Smooth muscle cell (in vitro differentiated cells): ENCODE measurements around the gene MYADML2. TPM values are rescaled to one million over a fixed set of nuclear protein-coding genes. Genes with fewer than 3 reads are reported as not detected.

Experiments
- DNase-seq: peaks from one replicate; lab custom pipeline; 2025; ENCODE audit not compliant: unreplicated experiment; lab: John Stamatoyannopoulos, UW
- H2AFZ ChIP-seq: fragments of 200-600 bp; sonication (generic); 2 replicates; pipeline ENCODE4 v1.6.0; 2016; ENCODE audit warnings: antibody characterized with exemption, low read depth, mild to moderate bottlenecking
- H3F3A ChIP-seq: fragments of 200-600 bp; sonication (generic); 2 replicates; pipeline ENCODE4 v1.6.0; 2017; ENCODE audit warnings: antibody characterized with exemption, low read depth
- H3K27ac ChIP-seq: fragments of 200-600 bp; sonication (generic); 2 replicates; pipeline ENCODE4 v1.5.1; 2016; ENCODE audit warnings: low read depth, mild to moderate bottlenecking
- H3K27me3 ChIP-seq: fragments of 200-600 bp; sonication (generic); 2 replicates; pipeline ENCODE4 v1.6.1; 2016; ENCODE audit warnings: low read depth, mild to moderate bottlenecking
- H3K36me3 ChIP-seq: fragments of 200-600 bp; sonication (generic); 2 replicates; pipeline ENCODE4 v1.5.1; 2016; ENCODE audit warnings: low read depth
- H3K4me1 ChIP-seq: fragments of 200-600 bp; sonication (generic); 2 replicates; pipeline ENCODE4 v1.5.1; 2016; ENCODE audit warnings: low read depth
- H3K4me2 ChIP-seq: fragments of 200-600 bp; sonication (generic); 2 replicates; pipeline ENCODE4 v1.6.0; 2016; ENCODE audit warnings: mild to moderate bottlenecking
- H3K4me3 ChIP-seq: fragments of 200-600 bp; sonication (generic); 2 replicates; pipeline ENCODE4 v1.5.1; 2016; ENCODE audit warnings: mild to moderate bottlenecking
- H3K79me2 ChIP-seq: fragments of 200-600 bp; sonication (generic); 2 replicates; pipeline ENCODE4 v1.6.0; 2016; ENCODE audit warnings: low read depth, mild to moderate bottlenecking
- H3K9ac ChIP-seq: fragments of 200-600 bp; sonication (generic); 2 replicates; pipeline ENCODE4 v1.6.0; 2016; ENCODE audit warnings: low read depth
- H3K9me3 ChIP-seq: fragments of 200-600 bp; sonication (generic); replicated peaks from 2 replicates; pipeline ENCODE4 v1.5.1; 2016; ENCODE audit warnings: low read depth
- H4K20me1 ChIP-seq: fragments of 200-600 bp; sonication (generic); 2 replicates; pipeline ENCODE4 v1.6.0; 2016; ENCODE audit warnings: low read depth
- WGBS: methylation state at CpG from one replicate; pipeline ENCODE4 v1.1.7; 2016; ENCODE audit warnings: low lambda C conversion rate; 5-methylcytosine and 5-hydroxymethylcytosine counted together
- polyA plus RNA-seq: library from polyadenylated mRNA; unstranded; fragments of >200 nt; fragmentation: Nextera tagmentation; extraction: Ambion mirVana; gene quantifications from 2 replicates; pipeline ENCODE4 v1.2.1, GENCODE V29; 2016
- total RNA-seq: library from RNA; depleted of rRNA; stranded (reverse); fragments of >200 nt; gene quantifications from 2 replicates; pipeline ENCODE4 v1.2.3, GENCODE V29; 2014
- TF ChIP-seq, protein P1 (sequence below): fragments of 200-600 bp; sonication (generic); IDR thresholded peaks from 2 replicates; pipeline ENCODE4 v1.5.1; 2017; ENCODE audit warnings: borderline replicate concordance, mild to moderate bottlenecking, antibody characterized with exemption; ENCODE audit not compliant: insufficient read depth, poor library complexity, severe bottlenecking

The MYADML2 gene
- total and polyA plus RNA-seq, 2 experiments from 2014 or later = not detected

GRCh38 chr17:81952792-81953228 is 5.8 kb upstream of the MYADML2 start:
- Histone ChIP-seq H3K4me2 (no peak overlapping the region), H3K79me2 (no peaks in the 10 kb centered on the region), H3F3A (no peaks in the 10 kb centered on the region), H3K9me3 (no peaks in the 10 kb centered on the region), H3K4me1 (no peaks in the 10 kb centered on the region), H3K27ac (no peak overlapping the region), H3K9ac (no peak overlapping the region), H3K27me3 (no peaks in the 10 kb centered on the region), H3K4me3 (no peak overlapping the region), H2AFZ (no peak overlapping the region), H4K20me1 (no peaks in the 10 kb centered on the region), H3K36me3 (no peaks in the 10 kb centered on the region)
- TF ChIP-seq, protein P1, sequence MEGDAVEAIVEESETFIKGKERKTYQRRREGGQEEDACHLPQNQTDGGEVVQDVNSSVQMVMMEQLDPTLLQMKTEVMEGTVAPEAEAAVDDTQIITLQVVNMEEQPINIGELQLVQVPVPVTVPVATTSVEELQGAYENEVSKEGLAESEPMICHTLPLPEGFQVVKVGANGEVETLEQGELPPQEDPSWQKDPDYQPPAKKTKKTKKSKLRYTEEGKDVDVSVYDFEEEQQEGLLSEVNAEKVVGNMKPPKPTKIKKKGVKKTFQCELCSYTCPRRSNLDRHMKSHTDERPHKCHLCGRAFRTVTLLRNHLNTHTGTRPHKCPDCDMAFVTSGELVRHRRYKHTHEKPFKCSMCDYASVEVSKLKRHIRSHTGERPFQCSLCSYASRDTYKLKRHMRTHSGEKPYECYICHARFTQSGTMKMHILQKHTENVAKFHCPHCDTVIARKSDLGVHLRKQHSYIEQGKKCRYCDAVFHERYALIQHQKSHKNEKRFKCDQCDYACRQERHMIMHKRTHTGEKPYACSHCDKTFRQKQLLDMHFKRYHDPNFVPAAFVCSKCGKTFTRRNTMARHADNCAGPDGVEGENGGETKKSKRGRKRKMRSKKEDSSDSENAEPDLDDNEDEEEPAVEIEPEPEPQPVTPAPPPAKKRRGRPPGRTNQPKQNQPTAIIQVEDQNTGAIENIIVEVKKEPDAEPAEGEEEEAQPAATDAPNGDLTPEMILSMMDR = no peak
- no peak for DNase-seq
- WGBS = 82% methylated on average over 3 of the region's 16 CpGs

GRCh38 chr17:81951785-81952684 is 5.0 kb upstream of the MYADML2 start:
- H3K27me3 ChIP-seq = no peaks in the 10 kb centered on the region
- no peak overlapping the region for H2AFZ ChIP-seq
- H3K36me3 ChIP-seq = no peaks in the 10 kb centered on the region
- TF ChIP-seq, protein P1 = no peak
- no peak overlapping the region for H3K9ac ChIP-seq
- H3K4me3 ChIP-seq = no peak overlapping the region
- no peaks in the 10 kb centered on the region for H3K9me3 ChIP-seq
- 83% methylated on average over 12 of the region's 13 CpGs for WGBS
- H3K27ac ChIP-seq = no peak overlapping the region
- DNase-seq = no peak
- H3K4me2 ChIP-seq = no peak overlapping the region
- H3F3A ChIP-seq = no peaks in the 10 kb centered on the region
- H3K4me1 ChIP-seq = no peaks in the 10 kb centered on the region
- H4K20me1 ChIP-seq = no peaks in the 10 kb centered on the region
- no peaks in the 10 kb centered on the region for H3K79me2 ChIP-seq

- no peaks in the 10 kb centered on the region for H3F3A ChIP-seq
- 92% methylated on average over 15 of the region's 15 CpGs for WGBS
- H4K20me1 ChIP-seq = no peaks in the 10 kb centered on the region
- H3K4me2 ChIP-seq = no peak overlapping the region
- no peak for DNase-seq
- no peaks in the 10 kb centered on the region for H3K4me1 ChIP-seq
- H3K9me3 ChIP-seq = no peaks in the 10 kb centered on the region
- no peak overlapping the region for H3K27ac ChIP-seq
- no peaks in the 10 kb centered on the region for H3K27me3 ChIP-seq
- H3K36me3 ChIP-seq = no peaks in the 10 kb centered on the region
- H3K4me3 ChIP-seq = no peak overlapping the region
- H2AFZ ChIP-seq = no peak overlapping the region
- no peak overlapping the region for H3K9ac ChIP-seq
- TF ChIP-seq, protein P1 = no peak
- no peaks in the 10 kb centered on the region for H3K79me2 ChIP-seq
Measured at GRCh38 chr17:81950501-81950900, 3.5 kb upstream of the MYADML2 start.
